Fibroblast of pulmonary artery (primary cell): ENCODE data around the gene RYR3.

ENCODE experiments used
- DNase-seq: peaks from one replicate; pipeline ENCODE4 v3.0.0-alpha.2; 2010; ENCODE audit warnings: low read depth
- H3K4me3 ChIP-seq: replicated peaks from 2 replicates; pipeline ENCODE4 v1.5.1; 2011; ENCODE audit warnings: low read depth, mild to moderate bottlenecking, control low read depth, low read length, moderate library complexity
- TF ChIP-seq, protein P1 (sequence below): IDR thresholded peaks from 2 replicates; pipeline ENCODE4 v1.5.1; 2011; ENCODE audit warnings: mild to moderate bottlenecking, control low read depth, low read length, inconsistent platforms; ENCODE audit errors: missing control alignments

RYR3 gene

DNA sequence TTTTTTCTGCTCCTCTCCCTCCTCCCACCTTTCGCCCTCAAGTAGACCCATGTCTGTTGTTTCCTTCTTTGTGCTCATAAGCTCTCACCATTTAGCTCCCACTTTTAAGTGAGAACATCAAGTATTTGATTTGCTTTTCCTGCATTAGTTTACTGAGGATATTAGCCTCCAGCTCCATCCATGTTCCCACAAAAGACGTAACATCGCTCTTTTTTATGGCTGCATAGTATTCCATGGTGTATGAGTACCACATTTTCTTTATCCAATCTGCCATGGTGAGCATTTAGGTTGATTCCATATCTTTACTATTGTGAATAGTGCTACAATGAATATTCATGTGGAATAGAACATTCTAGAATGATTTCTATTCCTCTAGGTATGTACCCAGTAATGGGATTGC is 178.6 kb downstream of the RYR3 start:
- no peak overlapping the region for H3K4me3 ChIP-seq
- TF ChIP-seq, protein P1, sequence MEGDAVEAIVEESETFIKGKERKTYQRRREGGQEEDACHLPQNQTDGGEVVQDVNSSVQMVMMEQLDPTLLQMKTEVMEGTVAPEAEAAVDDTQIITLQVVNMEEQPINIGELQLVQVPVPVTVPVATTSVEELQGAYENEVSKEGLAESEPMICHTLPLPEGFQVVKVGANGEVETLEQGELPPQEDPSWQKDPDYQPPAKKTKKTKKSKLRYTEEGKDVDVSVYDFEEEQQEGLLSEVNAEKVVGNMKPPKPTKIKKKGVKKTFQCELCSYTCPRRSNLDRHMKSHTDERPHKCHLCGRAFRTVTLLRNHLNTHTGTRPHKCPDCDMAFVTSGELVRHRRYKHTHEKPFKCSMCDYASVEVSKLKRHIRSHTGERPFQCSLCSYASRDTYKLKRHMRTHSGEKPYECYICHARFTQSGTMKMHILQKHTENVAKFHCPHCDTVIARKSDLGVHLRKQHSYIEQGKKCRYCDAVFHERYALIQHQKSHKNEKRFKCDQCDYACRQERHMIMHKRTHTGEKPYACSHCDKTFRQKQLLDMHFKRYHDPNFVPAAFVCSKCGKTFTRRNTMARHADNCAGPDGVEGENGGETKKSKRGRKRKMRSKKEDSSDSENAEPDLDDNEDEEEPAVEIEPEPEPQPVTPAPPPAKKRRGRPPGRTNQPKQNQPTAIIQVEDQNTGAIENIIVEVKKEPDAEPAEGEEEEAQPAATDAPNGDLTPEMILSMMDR, result no peak

DNA sequence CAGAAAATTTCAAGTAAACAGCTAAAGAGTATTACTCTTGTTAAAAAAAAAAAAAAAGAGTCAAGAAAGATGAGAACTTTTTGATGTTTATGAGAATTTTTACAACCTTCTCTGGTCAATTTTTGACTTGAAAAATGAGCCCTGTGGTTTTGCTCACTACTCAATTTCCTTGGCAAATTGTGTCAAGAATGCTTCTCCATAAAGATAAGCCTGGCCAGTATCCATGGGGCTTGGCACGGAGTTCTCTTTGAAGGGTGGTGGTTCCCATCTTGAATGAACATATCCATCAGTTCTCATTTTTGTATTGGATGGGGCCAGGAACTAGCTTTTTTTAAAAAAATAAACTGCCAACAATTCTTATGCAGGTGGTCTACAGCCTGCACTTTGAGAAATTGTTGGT is 179.9 kb downstream of the RYR3 start:
- no peak overlapping the region for H3K4me3 ChIP-seq
- no peak for DNase-seq
- TF ChIP-seq, protein P1, result no peak

More for the DNA sequence above, 178.6 kb downstream of the RYR3 start:
- DNase-seq, result no peak

DNA sequence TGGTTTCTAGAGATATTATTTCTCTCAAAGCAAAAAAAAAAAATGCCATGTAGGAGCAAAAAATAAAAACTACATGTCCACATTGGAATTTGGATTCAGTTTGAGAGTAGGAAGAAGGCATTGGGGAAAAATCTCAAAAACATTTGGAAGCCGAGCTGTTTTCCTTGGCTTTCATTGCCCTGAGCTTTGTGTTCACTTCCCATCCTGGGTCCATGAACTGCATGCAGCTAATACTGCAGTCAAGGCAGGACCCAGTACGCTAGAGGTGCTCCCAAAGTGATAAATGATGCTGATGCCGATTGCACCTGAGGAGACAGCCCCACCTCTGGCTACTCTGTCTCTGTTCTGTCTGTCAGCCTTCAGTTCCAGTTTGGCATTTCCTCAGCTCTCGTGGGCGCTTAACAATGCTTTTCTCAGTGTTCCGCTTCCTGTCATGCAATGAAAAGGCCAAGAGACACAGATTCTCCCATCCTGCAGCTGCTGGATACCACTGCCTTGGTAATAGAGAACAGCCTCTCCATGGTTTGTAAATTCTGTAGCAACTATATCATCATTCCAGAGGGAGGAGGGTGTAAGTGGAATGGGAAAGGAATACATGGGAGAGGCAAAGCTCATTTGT is 181.8 kb downstream of the RYR3 start:
- no peak for DNase-seq
- H3K4me3 ChIP-seq, result no peak overlapping the region

DNA sequence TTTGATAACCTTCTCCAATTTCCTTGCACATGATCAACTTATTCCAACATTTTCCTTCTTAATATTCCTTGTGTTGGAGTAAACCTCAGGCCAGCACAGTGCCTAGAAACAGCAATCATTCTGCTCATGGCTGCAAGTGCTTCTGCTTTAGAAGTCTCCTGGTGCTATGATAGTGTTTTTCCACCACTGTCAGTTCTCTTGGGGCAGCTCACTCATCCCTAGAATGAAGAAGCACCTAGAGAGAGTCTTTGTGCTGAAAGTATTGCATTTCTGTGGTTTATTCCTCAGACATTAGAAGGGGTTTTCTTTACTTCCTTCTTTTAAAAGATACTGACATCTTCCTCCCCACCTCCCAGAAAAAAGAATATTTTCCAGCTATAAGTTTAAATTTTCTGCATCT is 183.5 kb downstream of the RYR3 start:
- H3K4me3 ChIP-seq, result no peak overlapping the region
- TF ChIP-seq, protein P1, result no peak

More for the DNA sequence above, 181.8 kb downstream of the RYR3 start:
- TF ChIP-seq, protein P1, result no peak

DNA sequence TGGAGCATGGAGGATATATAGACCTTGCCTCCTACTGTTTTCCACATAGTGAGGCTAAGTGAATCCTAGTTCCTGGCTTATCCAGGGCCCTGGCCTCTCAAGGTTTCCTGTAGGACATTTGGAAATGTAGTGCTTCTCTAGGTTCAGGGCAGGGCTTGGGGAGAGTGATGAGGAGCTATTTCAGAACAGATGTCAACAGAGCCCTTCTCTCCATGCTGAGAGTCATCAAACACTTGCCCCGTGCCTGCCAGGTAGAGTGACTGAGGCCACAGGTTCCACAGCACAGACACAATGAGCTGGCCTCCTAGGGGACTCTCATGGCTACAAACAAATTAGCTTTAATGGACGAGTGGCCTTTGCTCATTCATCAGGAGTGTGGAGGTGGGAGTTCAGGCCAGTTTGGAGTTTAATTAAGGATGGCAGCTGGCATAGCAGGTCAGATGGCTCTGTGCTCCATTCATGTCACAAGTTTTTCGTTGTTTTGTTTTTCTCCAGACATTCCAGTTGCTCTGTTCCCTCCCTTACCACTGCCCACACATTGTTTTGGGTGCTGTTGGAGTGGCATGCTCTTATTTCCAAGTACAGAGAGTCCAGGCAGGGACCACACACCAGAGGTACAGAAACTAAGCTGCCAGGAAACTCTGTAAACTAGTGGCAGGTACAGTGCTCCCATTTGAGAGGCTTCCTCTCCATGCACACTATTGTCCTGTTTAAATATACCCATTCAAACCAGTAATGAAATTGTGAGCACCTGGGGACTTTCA is 189.8 kb downstream of the RYR3 start:
- no peak overlapping the region for H3K4me3 ChIP-seq
- TF ChIP-seq, protein P1, result no peak
- DNase-seq, result no peak

More for the DNA sequence above, 183.5 kb downstream of the RYR3 start:
- DNase-seq, result no peak

DNA sequence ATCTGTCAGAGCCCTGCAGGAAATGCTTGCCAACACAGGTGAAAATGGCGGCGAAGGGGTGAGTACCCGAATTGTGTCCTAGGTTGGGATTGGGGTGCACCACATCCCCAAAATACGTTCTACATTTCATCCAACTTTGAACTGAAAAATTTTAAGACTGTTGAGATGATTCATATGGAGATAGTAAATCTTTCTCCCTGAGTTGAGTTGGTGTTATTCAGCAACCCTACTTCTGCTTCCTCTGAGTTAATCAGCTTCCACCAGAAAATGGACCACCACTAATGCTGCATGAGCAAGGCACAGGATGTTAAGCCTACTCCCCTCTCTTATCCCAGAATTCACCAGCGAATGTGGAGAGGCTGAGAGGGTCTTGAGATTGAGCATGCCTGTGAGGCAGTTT is 192.9 kb downstream of the RYR3 start:
- H3K4me3 ChIP-seq, result no peak overlapping the region
- TF ChIP-seq, protein P1, result no peak
- no peak for DNase-seq
